SK-N-SH treated with all-trans-retinoic acid at 6 μM for 48 hours (cell line): ENCODE measurements around the gene ENO3.

Experiments used
- TSHZ2 ChIP-seq: fragments of 250-450 bp; sonication (Bioruptor Pico); IDR thresholded peaks from 2 replicates; pipeline ENCODE4 v1.5.0; 2020; ENCODE audit warnings: mild to moderate bottlenecking, moderate library complexity
- ZFP3 ChIP-seq: fragments of 250-450 bp; sonication (Bioruptor Pico); IDR thresholded peaks from 2 replicates; pipeline ENCODE4 v1.5.0; 2020; ENCODE audit warnings: mild to moderate bottlenecking, moderate library complexity

DNA sequence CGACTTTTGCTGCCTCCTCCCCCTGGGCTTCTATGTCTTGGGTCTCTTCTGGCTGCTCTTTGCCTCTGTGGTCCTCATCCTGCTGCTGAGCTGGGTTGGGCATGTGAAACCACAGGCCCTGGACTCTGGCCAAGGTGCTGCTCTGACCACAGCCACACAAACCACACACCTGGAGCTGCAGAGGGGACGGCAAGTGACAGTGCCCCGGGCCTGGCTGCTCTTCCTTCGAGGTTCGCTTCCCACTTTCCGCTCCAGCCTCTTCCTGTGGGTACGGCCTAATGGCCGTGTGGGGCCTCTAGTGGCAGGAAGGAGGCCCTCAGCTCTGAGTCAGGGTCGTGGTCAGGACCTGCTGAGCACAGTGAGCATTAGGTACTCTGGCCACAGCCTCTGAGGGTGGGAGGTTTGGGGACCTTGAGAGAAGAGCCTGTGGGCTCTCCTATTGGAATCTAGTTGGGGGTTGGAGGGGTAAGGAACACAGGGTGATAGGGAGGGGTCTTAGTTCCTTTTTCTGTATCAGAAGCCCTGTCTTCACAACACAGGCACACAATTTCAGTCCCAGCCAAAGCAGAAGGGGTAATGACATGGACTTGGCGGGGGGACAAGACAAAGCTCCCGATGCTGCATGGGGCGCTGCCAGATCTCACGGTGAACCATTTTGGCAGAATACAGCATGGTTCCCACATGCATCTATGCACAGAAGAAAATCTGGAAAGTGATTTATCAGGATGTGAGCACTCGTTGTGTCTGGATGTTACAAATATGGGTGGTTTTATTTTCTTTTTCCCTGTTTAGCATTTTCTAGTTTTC is 16.5 kb upstream of the ENO3 start:
- TF ChIP-seq ZFP3 (CRISPR knock-in tag), result no peak
- no peak for TF ChIP-seq TSHZ2
